Naive B cell (primary cell): ENCODE measurements around the gene CALB2. TPM values are rescaled to one million over a fixed set of nuclear protein-coding genes. Genes with fewer than 3 reads are reported as not detected.
"Not testable (repeated sequence)": the region's sequence is repeated elsewhere in the genome, so short reads cannot be mapped to it uniquely, and the experiment has no call there.

Source experiments
- ATAC-seq, 2 donors: fragments of 150-1000 bp; cut with Tn5 transposase; 2 replicates each; pipeline ENCODE4 v1.10.0; 2021; ENCODE audit warnings: low read depth in 2 of 2, mild to moderate bottlenecking in 2 of 2, moderate library complexity in 2 of 2
- DNase-seq: peaks from one replicate; pipeline ENCODE4 v3.0.0; 2022
- H3K27ac Mint-ChIP-seq, 6 donors: one replicate each; pipeline ENCODE4 v1.8.0; 2020 to 2022; ENCODE audit warnings: mild to moderate bottlenecking in 6 of 6, mixed read lengths in 6 of 6, moderate library complexity in 5 of 6, inconsistent platforms in 2 of 6
- H3K27me3 Mint-ChIP-seq, 3 donors: one replicate each; pipeline ENCODE4 v1.8.0; 2021 to 2022; ENCODE audit warnings: mixed read lengths in 3 of 3, mild to moderate bottlenecking in 1 of 3
- H3K36me3 Mint-ChIP-seq, 2 donors: one replicate each; pipeline ENCODE4 v1.8.0; 2020 to 2022; ENCODE audit warnings: mixed read lengths in 2 of 2, inconsistent platforms in 1 of 2, mild to moderate bottlenecking in 1 of 2
- H3K4me1 Mint-ChIP-seq, 3 donors: one replicate each; pipeline ENCODE4 v1.8.0; 2020 to 2022; ENCODE audit warnings: mixed read lengths in 3 of 3, inconsistent platforms in 1 of 3, mild to moderate bottlenecking in 1 of 3, moderate library complexity in 1 of 3
- H3K4me3 Mint-ChIP-seq, 8 donors: one replicate each; pipeline ENCODE4 v1.8.0; 2020 to 2022; ENCODE audit warnings: mild to moderate bottlenecking in 8 of 8, mixed read lengths in 8 of 8, moderate library complexity in 8 of 8, inconsistent platforms in 2 of 8
- H3K9me3 Mint-ChIP-seq, 7 donors: one replicate each; pipeline ENCODE4 v1.8.0; 2020 to 2022; ENCODE audit warnings: mixed read lengths in 7 of 7, mild to moderate bottlenecking in 5 of 7, inconsistent platforms in 2 of 7, moderate library complexity in 1 of 7
- polyA plus RNA-seq, 6 donors: library from polyadenylated mRNA; unstranded; fragments of 300-500 nt; fragmentation: Illumina TruSeq; gene quantifications; one replicate each; pipeline ENCODE4 v1.2.3, GENCODE V29; 2021; ENCODE audit warnings: low read depth in 6 of 6

Gene CALB2
- polyA plus RNA-seq, 6 donors from 2014 or later: not detected

DNA sequence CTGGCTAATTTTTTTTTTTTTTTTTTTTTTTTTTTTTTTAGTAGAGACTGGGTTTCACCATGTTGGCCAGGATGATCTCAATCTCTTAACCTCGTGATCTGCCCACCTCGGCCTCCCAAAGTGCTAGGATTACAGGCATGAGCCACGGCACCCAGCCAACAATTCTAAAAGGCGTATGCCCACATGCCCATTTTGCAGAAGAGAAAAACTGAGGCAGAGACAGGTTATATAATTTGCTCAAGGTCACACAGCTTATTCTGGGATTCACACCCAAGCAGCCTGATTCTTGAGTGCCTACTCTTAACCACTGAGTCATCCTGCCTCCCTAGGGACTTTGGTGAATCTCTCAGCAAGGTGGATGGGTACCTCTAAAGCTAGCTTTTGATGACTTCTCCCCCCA, 1.6 kb upstream of the CALB2 start:
- H3K27ac Mint-ChIP-seq, DNase-seq, H3K36me3 Mint-ChIP-seq, ATAC-seq, H3K9me3 Mint-ChIP-seq, H3K4me1 Mint-ChIP-seq, H3K4me3 Mint-ChIP-seq: not testable (repeated sequence)
- H3K27me3 Mint-ChIP-seq: peaks cover 22 to 43% (median 37%) of the 10 kb centered on the region in 3 donors

DNA sequence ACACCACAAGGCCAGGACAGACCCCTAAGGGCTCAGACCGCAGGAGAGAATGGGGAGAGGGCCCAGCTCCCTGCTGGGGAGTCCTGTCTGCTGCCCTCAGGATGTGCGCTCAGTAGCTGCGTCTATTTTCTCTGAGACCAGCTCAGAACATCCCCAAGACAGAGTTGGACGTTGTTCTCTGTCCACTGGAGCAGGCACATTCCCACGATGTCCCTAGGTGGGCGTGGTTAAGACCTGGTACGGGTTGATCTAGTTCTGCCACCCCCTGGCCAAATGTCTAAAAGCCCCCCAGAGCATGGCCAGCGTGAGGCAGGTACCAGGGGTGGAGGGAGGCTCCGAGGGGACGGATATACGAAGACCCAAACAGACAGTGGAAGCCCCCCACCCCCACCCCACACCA, 842 bp upstream of the CALB2 start:
- H3K36me3 Mint-ChIP-seq: peaks cover 0 to 4% of the 10 kb centered on the region in 2 donors
- peaks cover 30 to 37% (median 36%) of the 10 kb centered on the region in 3 donors for H3K27me3 Mint-ChIP-seq
- peaks cover 0 to 6% (median 3%) of the 10 kb centered on the region in 3 donors for H3K4me1 Mint-ChIP-seq
- H3K9me3 Mint-ChIP-seq: peaks cover 0 to under 1% (median 0%) of the 10 kb centered on the region in 7 donors
- no peak overlapping the region for H3K4me3 Mint-ChIP-seq
- ATAC-seq (no peak), DNase-seq (no peak)
- H3K27ac Mint-ChIP-seq: peak overlapping the region in 1 of 6 donors; percentile 30

DNA sequence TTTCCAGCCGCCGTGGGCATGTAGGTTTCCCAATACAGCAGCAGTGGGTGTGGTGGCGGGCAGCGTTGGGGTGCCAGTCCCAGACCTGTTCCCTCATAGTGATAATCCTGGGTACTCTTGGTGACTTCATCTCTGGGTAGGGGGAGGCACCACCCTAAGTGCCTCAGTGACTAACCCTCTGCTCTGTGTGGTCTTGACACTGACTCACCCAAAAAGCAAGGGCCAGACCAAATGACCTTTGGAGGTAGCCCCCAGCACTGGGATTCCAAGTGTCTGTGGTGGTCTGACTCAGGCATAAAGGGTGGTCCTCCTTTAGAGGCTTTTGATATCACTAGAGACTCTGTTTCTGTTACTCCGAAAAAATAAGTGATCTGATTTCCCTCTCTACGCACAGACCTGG, 908 bp downstream of the CALB2 start:
- Mint-ChIP-seq H3K4me1 (peaks cover 0 to 6% (median 3%) of the 10 kb centered on the region in 3 donors), H3K27ac (no peak overlapping the region), H3K36me3 (peaks cover 0 to 4% of the 10 kb centered on the region in 2 donors), H3K27me3 (peaks cover 30 to 42% (median 40%) of the 10 kb centered on the region in 3 donors), H3K4me3 (no peak overlapping the region), H3K9me3 (no peaks in the 10 kb centered on the region)
- ATAC-seq (no peak), DNase-seq (no peak)

DNA sequence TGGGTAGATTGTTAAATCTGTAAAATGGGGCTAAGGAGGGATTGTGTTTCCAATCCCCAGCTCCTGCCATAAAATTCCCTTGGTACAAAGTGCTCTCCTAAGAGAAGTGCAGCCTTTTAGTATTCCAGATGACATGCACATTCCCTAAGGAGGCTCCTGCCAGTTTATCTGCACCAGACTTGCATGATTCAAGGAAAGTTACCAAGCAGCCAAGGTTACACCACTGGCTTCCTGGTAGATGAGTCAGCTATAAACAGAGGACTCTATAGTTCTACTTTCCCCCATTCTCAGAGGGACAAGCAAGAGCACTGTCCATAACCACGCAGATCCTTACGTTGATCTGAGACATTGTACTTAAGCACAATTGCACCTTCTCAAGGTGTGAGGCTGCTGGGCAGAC, 1.9 kb downstream of the CALB2 start:
- peaks cover 0 to 6% (median 3%) of the 10 kb centered on the region in 3 donors for H3K4me1 Mint-ChIP-seq
- H3K27me3 Mint-ChIP-seq: peaks cover 33 to 49% (median 45%) of the 10 kb centered on the region in 3 donors
- no peak for ATAC-seq

DNA sequence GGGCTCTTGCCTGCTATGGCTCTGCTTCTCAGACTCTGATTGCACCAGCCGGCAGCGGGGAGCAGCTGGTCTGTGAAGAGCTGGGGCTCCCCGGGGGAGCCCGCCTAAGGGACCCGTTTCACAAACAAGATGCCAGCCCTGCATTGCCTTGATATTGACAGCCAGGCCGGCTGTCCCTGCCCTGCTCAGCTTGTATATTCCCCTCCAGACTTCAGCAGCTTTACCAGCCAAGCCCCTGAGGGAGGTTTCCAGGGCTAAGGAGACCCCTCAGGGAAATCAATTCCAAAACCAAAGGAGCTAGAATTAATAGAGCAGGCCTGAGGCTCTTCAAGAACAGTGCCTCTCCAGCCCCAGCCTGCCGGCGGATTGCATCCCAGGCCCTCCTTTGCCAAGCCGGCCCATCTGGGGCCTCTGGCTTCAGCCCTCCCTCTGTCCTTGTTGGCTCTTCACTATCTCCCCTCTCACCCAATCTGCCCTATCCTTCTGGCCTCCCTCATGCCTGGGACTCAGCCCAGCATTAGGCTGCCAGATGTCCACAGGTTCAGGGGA, 5.7 kb downstream of the CALB2 start:
- DNase-seq (no peak), ATAC-seq (no peak)
- Mint-ChIP-seq H3K4me3 (no peak overlapping the region), H3K9me3 (peaks cover 0 to 2% (median 0%) of the 10 kb centered on the region in 7 donors), H3K36me3 (no peaks in the 10 kb centered on the region), H3K27me3 (peaks cover 30 to 55% (median 55%) of the 10 kb centered on the region in 3 donors), H3K4me1 (no peaks in the 10 kb centered on the region), H3K27ac (no peak overlapping the region)

More for the DNA sequence above, 1.9 kb downstream of the CALB2 start:
- no peak overlapping the region for H3K4me3 Mint-ChIP-seq
- no peaks in the 10 kb centered on the region for H3K9me3 Mint-ChIP-seq
- peaks cover 0 to 4% of the 10 kb centered on the region in 2 donors for H3K36me3 Mint-ChIP-seq
- H3K27ac Mint-ChIP-seq: no peak overlapping the region
- DNase-seq: no peak

DNA sequence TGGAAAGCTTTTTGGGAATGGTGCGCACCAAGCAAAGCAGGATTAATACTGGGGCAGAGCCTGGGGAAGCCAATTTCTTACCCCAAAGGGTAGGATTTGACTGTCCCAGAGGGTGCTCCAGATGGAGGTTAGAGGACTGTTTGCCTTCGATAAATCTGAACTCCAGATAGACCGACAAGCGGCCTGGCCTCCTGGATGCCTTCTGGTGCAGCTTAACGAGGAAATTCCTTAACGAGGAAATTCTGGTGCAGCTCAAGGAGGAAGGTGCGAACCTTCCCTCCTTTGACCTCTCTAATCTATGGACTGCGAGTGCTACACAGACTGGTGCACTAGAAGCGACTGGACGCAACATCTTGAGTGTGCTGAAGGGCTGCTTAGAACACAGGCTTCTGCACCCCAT, 6.5 kb downstream of the CALB2 start:
- Mint-ChIP-seq H3K27me3 (peaks cover 31 to 52% (median 47%) of the 10 kb centered on the region in 3 donors), H3K27ac (peak overlapping the region in 1 of 6 donors; percentile 2), H3K4me1 (no peaks in the 10 kb centered on the region), H3K36me3 (no peaks in the 10 kb centered on the region), H3K9me3 (peaks cover 0 to 2% (median 0%) of the 10 kb centered on the region in 7 donors), H3K4me3 (no peak overlapping the region)
- DNase-seq: no peak
- no peak for ATAC-seq

DNA sequence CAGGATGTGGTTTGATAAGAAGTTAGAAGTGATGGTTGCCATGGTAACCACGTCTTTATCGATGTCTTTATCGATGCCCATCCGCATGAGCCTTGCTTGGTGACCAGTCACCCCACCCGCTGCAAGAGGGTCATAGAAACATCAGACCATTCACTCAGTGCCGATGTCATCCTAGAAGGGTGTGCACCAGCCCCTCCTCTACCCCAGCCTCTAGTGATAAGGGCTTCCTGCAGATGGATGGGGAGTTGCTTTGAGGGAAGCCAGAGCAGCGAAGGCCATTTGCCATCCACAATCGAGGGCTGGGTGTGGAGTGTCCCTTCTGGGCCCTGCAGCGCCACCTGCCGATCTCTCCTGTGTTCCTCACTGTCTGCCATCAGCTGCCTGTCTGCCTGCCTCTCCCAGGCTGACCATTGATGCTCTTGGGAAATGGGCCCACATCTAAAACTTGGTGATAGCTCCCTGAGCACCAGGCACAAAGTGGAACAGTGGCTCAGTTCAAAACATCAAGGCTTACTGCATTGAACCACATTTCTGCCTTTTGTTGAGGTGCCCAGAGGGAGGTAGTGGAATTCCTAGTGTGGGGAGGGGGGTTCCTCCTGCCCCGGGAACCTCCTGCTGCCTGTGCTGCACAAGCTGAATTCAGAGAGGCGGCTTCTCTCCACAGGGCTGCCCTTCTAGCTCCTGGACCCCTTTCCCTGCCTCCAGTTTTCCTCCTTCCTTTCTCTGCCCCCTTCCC, 8.9 kb downstream of the CALB2 start:
- H3K9me3 Mint-ChIP-seq: peaks cover 0 to 2% (median 0%) of the 10 kb centered on the region in 7 donors
- no peak overlapping the region for H3K27ac Mint-ChIP-seq
- H3K4me3 Mint-ChIP-seq: no peak overlapping the region
- ATAC-seq (peak in 1 of 2 donors; percentile 35), DNase-seq (no peak)
- H3K36me3 Mint-ChIP-seq: no peaks in the 10 kb centered on the region
- H3K4me1 Mint-ChIP-seq: no peaks in the 10 kb centered on the region
- H3K27me3 Mint-ChIP-seq: peaks cover 27 to 53% (median 42%) of the 10 kb centered on the region in 3 donors

DNA sequence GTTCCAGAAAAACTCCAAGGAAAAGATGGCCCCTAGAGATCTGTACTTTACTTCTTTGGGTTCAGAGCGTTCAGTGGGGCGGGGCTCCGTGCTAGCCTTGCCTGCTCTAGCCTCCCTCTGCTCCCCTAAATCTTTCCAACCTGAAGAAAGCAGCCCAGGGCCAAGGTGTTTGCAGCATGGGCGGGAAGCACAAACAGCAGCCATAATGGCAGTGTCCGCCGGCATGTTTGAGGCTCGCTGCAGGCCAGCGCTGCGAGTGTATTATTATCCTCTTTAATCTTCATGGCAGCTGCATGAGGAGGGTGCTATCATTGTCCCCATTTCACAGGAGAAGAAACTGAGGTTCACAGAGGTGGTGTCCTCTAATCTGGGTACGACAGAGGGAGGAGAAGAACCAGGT, 10.4 kb downstream of the CALB2 start:
- peaks cover 28 to 59% (median 48%) of the 10 kb centered on the region in 3 donors for H3K27me3 Mint-ChIP-seq
- DNase-seq (no peak), ATAC-seq (no peak)
- H3K9me3 Mint-ChIP-seq: peaks cover 0 to 2% (median 0%) of the 10 kb centered on the region in 7 donors
- H3K36me3 Mint-ChIP-seq: no peaks in the 10 kb centered on the region
- no peaks in the 10 kb centered on the region for H3K4me1 Mint-ChIP-seq
- H3K27ac Mint-ChIP-seq: no peak overlapping the region
- H3K4me3 Mint-ChIP-seq: no peak overlapping the region

DNA sequence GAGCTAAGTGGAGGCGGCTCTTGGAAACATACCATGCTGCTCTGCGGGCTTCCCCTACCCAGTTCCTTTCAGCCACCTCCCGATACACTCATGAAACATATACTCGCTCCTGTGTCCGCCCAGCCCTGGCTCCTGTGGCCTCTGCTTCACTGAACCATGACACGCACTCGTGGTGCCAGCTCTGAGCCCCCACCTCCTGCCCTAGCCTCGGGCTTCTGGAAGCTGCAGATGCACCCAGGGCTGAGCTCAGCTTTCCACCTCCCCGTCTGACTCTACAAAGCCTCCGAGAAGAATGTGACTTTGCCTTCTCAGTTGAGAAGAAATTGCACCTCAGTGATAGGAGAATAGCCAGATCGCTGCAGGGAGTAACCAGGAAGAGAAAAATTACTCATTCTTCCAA, 11.0 kb downstream of the CALB2 start:
- peaks cover 0 to 2% (median 0%) of the 10 kb centered on the region in 7 donors for H3K9me3 Mint-ChIP-seq
- no peaks in the 10 kb centered on the region for H3K4me1 Mint-ChIP-seq

DNA sequence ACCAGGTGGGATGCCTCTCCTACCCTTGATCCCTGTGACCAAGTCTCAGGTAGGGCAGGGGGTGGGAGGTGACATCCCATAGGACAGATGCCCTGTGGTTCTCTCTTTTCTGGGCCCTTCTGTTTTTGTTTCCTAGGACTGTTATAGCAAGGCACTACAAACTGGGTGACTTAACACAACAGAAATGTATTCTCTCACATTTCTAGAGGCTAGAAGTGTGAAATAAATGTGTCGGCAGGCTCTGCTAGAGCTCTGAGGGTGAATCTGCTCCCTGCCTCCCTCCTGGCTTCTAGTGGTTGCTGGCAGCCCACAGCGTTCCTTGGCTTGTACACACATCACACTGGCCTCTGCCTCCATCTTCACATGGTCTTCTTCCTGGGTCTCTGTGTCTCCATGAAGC, 12.7 kb downstream of the CALB2 start:
- DNase-seq (no peak), ATAC-seq (no peak)
- Mint-ChIP-seq H3K4me3 (peak overlapping the region in 1 of 8 donors; percentile 53), H3K4me1 (no peaks in the 10 kb centered on the region), H3K27ac (no peak overlapping the region), H3K36me3 (no peaks in the 10 kb centered on the region), H3K9me3 (peaks cover 0 to 2% (median under 1%) of the 10 kb centered on the region in 7 donors), H3K27me3 (peaks cover 27 to 57% (median 51%) of the 10 kb centered on the region in 3 donors)

More for the DNA sequence above, 11.0 kb downstream of the CALB2 start:
- ATAC-seq (no peak), DNase-seq (no peak)
- Mint-ChIP-seq H3K4me3 (no peak overlapping the region), H3K27me3 (peaks cover 31 to 54% (median 49%) of the 10 kb centered on the region in 3 donors), H3K36me3 (no peaks in the 10 kb centered on the region), H3K27ac (no peak overlapping the region)

DNA sequence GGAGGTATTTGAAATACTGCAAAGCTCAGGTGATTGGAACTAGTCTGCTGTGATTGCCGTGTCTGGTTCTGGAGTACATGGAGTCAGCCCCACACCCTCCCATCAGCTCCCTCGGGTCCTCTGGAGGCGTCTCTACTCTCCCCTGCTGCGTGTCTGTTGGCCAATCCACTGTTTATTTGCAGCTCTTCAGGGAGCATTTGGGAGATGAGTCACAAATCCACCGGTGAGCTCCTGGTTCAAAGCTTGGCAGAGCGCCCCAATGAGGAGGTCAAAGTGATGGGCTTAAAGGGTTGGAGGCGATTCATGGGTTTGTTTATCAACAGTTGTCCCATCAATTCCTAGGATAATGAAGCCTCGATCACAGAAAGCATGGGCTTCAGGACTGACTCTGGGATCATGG, 14.6 kb downstream of the CALB2 start:
- DNase-seq: no peak
- H3K27me3 Mint-ChIP-seq: peaks cover 27 to 51% (median 46%) of the 10 kb centered on the region in 3 donors
- no peak overlapping the region for H3K27ac Mint-ChIP-seq
- ATAC-seq: no peak
- H3K4me3 Mint-ChIP-seq: no peak overlapping the region
- peaks cover 0 to 6% (median 4%) of the 10 kb centered on the region in 7 donors for H3K9me3 Mint-ChIP-seq
- no peaks in the 10 kb centered on the region for H3K4me1 Mint-ChIP-seq
- H3K36me3 Mint-ChIP-seq: no peaks in the 10 kb centered on the region

DNA sequence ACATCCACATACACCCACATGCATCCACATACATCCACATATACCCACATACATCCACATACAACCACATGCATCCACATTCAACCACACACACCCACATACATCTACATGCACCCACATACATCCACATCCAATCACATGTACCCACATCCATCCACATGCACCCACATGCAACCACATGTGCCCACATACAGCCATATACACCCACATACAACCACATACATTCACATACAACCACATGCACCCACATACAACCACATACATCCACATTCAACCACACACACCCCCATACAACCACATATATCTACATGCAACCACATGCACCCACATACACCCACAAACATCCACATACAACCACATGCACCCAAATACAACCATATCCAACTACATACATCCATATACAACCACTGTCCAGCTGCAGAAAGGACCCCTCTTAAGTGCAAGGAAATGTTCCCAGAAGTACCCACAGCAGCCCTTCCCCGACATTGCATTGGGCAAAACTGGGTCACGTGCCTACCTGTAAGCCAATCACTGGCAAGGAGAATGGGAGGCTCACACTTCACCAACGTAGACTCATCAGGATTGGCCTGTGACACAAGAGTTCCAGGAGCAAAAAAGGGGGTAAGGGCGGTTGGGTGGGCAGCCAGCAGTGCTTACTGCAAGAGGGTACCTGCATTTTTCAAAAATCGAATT, 18.1 kb downstream of the CALB2 start:
- Mint-ChIP-seq H3K36me3 (no peaks in the 10 kb centered on the region), H3K9me3 (peaks cover 0 to 6% (median 4%) of the 10 kb centered on the region in 7 donors), H3K27ac (peak overlapping the region in 1 of 6 donors; percentile 55), H3K4me3 (no peak overlapping the region), H3K27me3 (peaks cover 23 to 32% (median 29%) of the 10 kb centered on the region in 3 donors), H3K4me1 (no peaks in the 10 kb centered on the region)
- ATAC-seq (no peak), DNase-seq (no peak)

DNA sequence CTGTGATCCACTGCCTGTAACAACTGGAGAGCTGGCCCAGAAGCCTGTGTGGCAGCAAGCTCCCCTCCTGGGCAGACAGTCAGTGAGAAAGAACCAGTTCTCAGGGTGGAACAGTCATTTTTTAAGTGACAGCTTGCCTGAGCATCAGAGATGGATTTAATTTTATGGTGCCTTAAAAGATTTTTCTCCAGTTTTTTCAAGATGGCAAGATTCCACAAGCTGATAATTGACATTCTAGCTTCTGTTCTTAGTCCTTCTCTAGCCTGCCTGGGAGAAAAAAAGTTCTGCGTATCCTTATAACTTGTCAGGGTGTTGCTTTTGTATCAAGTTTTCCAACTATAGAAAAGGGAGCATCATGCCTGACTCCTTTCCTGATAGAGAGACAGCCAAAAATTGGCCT, 21.2 kb downstream of the CALB2 start:
- Mint-ChIP-seq H3K27ac (no peak overlapping the region), H3K9me3 (peaks cover 0 to 11% (median 4%) of the 10 kb centered on the region in 7 donors), H3K27me3 (peaks cover 17 to 29% (median 23%) of the 10 kb centered on the region in 3 donors), H3K36me3 (no peaks in the 10 kb centered on the region), H3K4me1 (peaks cover 0 to 1% (median 0%) of the 10 kb centered on the region in 3 donors), H3K4me3 (no peak overlapping the region)
- DNase-seq (no peak), ATAC-seq (no peak)
